Measurements from ENCODE around the gene GPRASP3. TPM values are rescaled to one million over a fixed set of nuclear protein-coding genes. Genes with fewer than 3 reads are reported as not detected.
A peak's percentile ranks its signal among the peaks of the same experiment; 100 is the strongest.
"Not testable (repeated sequence)": the region's sequence is repeated elsewhere in the genome, so short reads cannot be mapped to it uniquely, and the experiment has no call there.

The GPRASP3 gene
- total RNA-seq, 3 donors from 2014 or later: 1.4 to 11.4 (median 2.2) TPM

DNA sequence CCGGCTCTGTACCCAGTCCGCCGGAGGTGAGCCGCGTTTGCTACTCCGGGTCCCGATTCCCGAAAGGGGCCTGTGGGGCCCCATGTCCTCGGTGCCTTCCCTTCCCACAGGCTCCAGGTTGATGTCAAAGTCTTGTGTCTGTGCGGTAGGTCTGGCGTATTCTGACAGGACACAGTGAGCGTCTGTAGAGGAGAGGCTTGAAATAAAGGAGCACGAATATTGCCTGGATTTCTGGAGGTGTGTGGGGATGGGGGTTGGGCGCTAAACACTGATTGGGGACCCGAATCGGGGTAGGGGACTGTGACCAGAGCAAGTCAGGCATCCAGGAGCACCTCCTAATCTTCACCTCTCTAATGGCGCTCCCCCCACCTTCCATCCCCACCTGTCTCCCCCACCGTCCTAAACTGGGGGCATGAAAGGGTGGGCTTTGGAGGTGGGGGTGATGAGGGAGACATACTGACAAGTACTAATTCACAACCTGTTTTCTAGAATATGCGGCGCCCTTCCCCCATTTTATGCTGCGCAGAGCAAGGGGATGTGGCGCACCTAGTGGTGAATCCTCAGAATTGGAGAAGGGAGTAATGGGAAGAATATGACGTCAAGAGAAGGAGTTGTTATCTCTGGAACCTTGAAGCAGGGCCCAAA lies 7.4 kb upstream of the GPRASP3 start:
- intact Hi-C loops (cut with DNase I, micrococcal nuclease): no loop called here
- ATAC-seq: peak; percentile 81
- Histone ChIP-seq H3K4me3 (peak overlapping the region; percentile 14), H3K9me3 (no peaks in the 10 kb centered on the region), H3K4me1 (ENCODE audit: low read depth) (no peaks in the 10 kb centered on the region), H3K36me3 (ENCODE audit: low read depth) (no peaks in the 10 kb centered on the region)
- DNase-seq: peak in 2 of 3 donors; percentile 45 to 62
- TF ChIP-seq CTCF (IDR thresholded peaks at IDR 0.05): peak; percentile 49

GRCh38 chrX:102714994-102715393 lies 5.5 kb upstream of the GPRASP3 start:
- Histone ChIP-seq H3K4me3 (no peak overlapping the region), H3K9me3 (no peaks in the 10 kb centered on the region), H3K4me1 (ENCODE audit: low read depth) (no peaks in the 10 kb centered on the region), H3K36me3 (ENCODE audit: low read depth) (no peaks in the 10 kb centered on the region)
- no peak for ATAC-seq
- no peak for DNase-seq
- intact Hi-C loops (cut with DNase I, micrococcal nuclease): no loop called here
- no peak for TF ChIP-seq CTCF (IDR thresholded peaks at IDR 0.05)

DNA sequence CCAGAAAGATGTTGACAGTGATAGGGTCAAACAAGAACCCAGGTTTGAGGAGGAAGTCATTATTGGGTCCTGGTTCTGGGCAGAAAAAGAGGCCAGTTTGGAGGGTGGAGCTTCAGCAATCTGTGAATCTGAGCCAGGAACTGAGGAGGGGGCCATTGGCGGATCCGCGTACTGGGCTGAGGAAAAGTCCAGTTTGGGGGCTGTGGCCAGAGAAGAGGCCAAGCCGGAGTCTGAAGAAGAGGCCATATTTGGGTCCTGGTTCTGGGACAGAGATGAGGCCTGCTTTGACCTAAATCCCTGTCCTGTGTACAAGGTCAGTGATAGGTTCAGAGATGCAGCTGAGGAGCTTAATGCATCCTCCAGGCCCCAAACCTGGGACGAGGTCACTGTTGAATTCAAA lies 4.6 kb upstream of the GPRASP3 start:
- Histone ChIP-seq H3K4me1 (ENCODE audit: low read depth) (no peaks in the 10 kb centered on the region), H3K9me3 (no peaks in the 10 kb centered on the region), H3K36me3 (ENCODE audit: low read depth) (no peaks in the 10 kb centered on the region), H3K4me3 (no peak overlapping the region)
- intact Hi-C loops (cut with DNase I, micrococcal nuclease): no loop called here
- ATAC-seq: no peak
- DNase-seq: no peak
- no peak for TF ChIP-seq CTCF (IDR thresholded peaks at IDR 0.05)

GRCh38 chrX:102721169-102721506 lies 595 bp downstream of the GPRASP3 start:
- H3K9me3 ChIP-seq; H3K4me3 ChIP-seq; intact Hi-C loops (cut with DNase I, micrococcal nuclease); H3K36me3 ChIP-seq (ENCODE audit: low read depth); DNase-seq; H3K4me1 ChIP-seq (ENCODE audit: low read depth): not testable (repeated sequence)
- ATAC-seq: peak; percentile 32

GRCh38 chrX:102723456-102723855 lies 2.9 kb downstream of the GPRASP3 start:
- TF ChIP-seq CTCF (IDR thresholded peaks at IDR 0.05): no peak
- intact Hi-C loops (cut with DNase I, micrococcal nuclease): no loop called here
- DNase-seq: no peak

GRCh38 chrX:102727761-102728160 lies 7.2 kb downstream of the GPRASP3 start:
- Histone ChIP-seq H3K4me1 (ENCODE audit: low read depth) (no peaks in the 10 kb centered on the region), H3K9me3 (no peaks in the 10 kb centered on the region), H3K36me3 (ENCODE audit: low read depth) (no peaks in the 10 kb centered on the region), H3K4me3 (no peak overlapping the region)
- intact Hi-C loops (cut with DNase I, micrococcal nuclease): no loop called here
- DNase-seq (no peak), ATAC-seq (no peak)
- no peak for TF ChIP-seq CTCF (IDR thresholded peaks at IDR 0.05)

More at GRCh38 chrX:102723456-102723855, 2.9 kb downstream of the GPRASP3 start:
- Histone ChIP-seq H3K4me3 (no peak overlapping the region), H3K9me3 (no peaks in the 10 kb centered on the region), H3K36me3 (ENCODE audit: low read depth) (no peaks in the 10 kb centered on the region), H3K4me1 (ENCODE audit: low read depth) (no peaks in the 10 kb centered on the region)
- ATAC-seq: no peak

All from mucosa of descending colon (tissue), 3 donors.